Midbrain (tissue), 1 donor: Measurements from ENCODE around the gene NT5M.

ENCODE experiments used
- DNase-seq: peaks from one replicate; lab custom pipeline; 2025; lab: John Stamatoyannopoulos, UW

NT5M gene

GRCh38 chr17:17395246-17395802, 92.2 kb downstream of the NT5M start:
- DNase-seq, result no peak

- DNase-seq, result no peak
Measured at GRCh38 chr17:17395885-17396284, 92.7 kb downstream of the NT5M start.
